DOHH2 (cell line): ENCODE data around the gene KCNMA1.

Experiments used
- H3F3A ChIP-seq: fragments of 200-600 bp; sonication (generic), shearing (Covaris generic); 2 replicates; pipeline ENCODE4 v1.6.0; 2016; ENCODE audit warnings: antibody characterized with exemption, mild to moderate bottlenecking; ENCODE audit not compliant: control insufficient read depth, insufficient read depth
- H3K27ac ChIP-seq: fragments of 200-600 bp; sonication (generic); 2 replicates; pipeline ENCODE4 v1.5.1; 2014; ENCODE audit warnings: low read depth, mild to moderate bottlenecking, low read length, moderate library complexity
- H3K27me3 ChIP-seq: fragments of 200-600 bp; sonication (generic); 2 replicates; pipeline ENCODE4 v1.6.1; 2014; ENCODE audit warnings: mild to moderate bottlenecking, low read length, mixed read lengths; ENCODE audit not compliant: control insufficient read depth
- H3K36me3 ChIP-seq: fragments of 200-600 bp; sonication (generic); 2 replicates; pipeline ENCODE4 v1.6.1; 2014; ENCODE audit warnings: mild to moderate bottlenecking, low read length, moderate library complexity, mixed read lengths; ENCODE audit not compliant: control insufficient read depth
- H3K4me1 ChIP-seq: fragments of 200-600 bp; sonication (generic); 2 replicates; pipeline ENCODE4 v1.6.1; 2014; ENCODE audit warnings: mild to moderate bottlenecking, low read length, mixed read lengths; ENCODE audit not compliant: control insufficient read depth
- H3K4me2 ChIP-seq: fragments of 200-600 bp; sonication (generic); 2 replicates; pipeline ENCODE4 v1.6.0; 2014; ENCODE audit warnings: mild to moderate bottlenecking, low read length, moderate library complexity
- H3K4me3 ChIP-seq: fragments of 200-600 bp; sonication (generic); 2 replicates; pipeline ENCODE4 v1.5.1; 2014; ENCODE audit warnings: mild to moderate bottlenecking, low read length, mixed read lengths
- H3K79me2 ChIP-seq: fragments of 200-600 bp; sonication (generic); 2 replicates; pipeline ENCODE4 v1.6.1; 2014; ENCODE audit warnings: mild to moderate bottlenecking, low read length, mixed read lengths; ENCODE audit not compliant: control insufficient read depth
- H3K9me2 ChIP-seq: fragments of 200-600 bp; sonication (generic); replicated peaks from 2 replicates; pipeline ENCODE4 v1.6.1; 2014; ENCODE audit warnings: mild to moderate bottlenecking, low read length, mixed read lengths; ENCODE audit not compliant: control insufficient read depth
- H3K9me3 ChIP-seq: fragments of 200-600 bp; sonication (generic); 2 replicates; pipeline ENCODE4 v1.6.1; 2014; ENCODE audit warnings: antibody characterized with exemption, low read length, mixed read lengths; ENCODE audit not compliant: control insufficient read depth, insufficient read depth
- H4K20me1 ChIP-seq: fragments of 200-600 bp; sonication (generic); 2 replicates; pipeline ENCODE4 v1.6.0; 2014; ENCODE audit warnings: low read depth, mild to moderate bottlenecking, antibody characterized with exemption, low read length, moderate library complexity; ENCODE audit not compliant: control insufficient read depth, insufficient read depth
- EZH2phosphoT487 ChIP-seq: fragments of 200-600 bp; sonication (generic); IDR thresholded peaks from 2 replicates; pipeline ENCODE4 v1.6.1; 2017; ENCODE audit warnings: borderline replicate concordance, mild to moderate bottlenecking, antibody characterized with exemption, low read length, moderate library complexity, mixed read lengths
- TF ChIP-seq, protein P1 (sequence below): fragments of 200-600 bp; sonication (generic); IDR thresholded peaks from one replicate; pipeline ENCODE4 v1.5.1; 2014; ENCODE audit warnings: antibody characterized with exemption, mild to moderate bottlenecking, low read depth, low read length; ENCODE audit not compliant: poor library complexity, severe bottlenecking

The KCNMA1 gene

DNA sequence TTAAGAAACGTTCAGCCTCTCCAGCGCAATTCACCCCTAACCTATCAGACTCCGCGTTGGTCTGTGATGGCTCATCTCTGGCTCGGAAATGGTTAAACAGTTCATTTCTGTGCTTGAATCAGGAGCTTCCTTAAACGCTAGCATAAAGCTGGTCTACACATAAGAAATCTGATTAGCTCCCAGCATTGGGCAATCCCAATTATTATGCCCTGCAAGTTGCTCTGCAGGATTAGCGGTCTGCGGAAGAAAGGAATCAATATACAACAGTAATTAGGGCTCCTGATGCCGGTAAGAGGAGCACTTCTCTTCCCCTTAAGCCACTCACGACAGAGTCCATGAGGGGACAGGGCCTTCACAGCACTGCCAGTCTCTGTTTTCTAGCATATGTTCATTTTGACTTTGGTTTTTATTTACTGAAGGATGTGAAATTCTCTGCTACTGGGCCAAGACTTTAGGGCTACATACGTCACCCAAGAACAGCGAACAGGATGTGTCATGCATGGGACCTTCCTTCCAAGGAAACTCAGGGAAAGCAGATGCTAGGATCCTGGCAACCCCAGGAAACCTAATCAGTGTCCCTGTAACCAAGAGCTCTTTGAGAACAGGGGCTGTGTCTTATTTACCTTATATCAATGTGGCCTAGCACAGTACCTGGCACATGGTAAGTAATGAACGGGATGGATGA, 324.4 kb downstream of the KCNMA1 start:
- no peaks in the 10 kb centered on the region for H3F3A ChIP-seq
- H3K27me3 ChIP-seq = no peaks in the 10 kb centered on the region
- H3K9me2 ChIP-seq = no peaks in the 10 kb centered on the region
- H3K79me2 ChIP-seq = no peaks in the 10 kb centered on the region
- no peak overlapping the region for H3K4me2 ChIP-seq
- H4K20me1 ChIP-seq = no peaks in the 10 kb centered on the region
- no peak overlapping the region for H3K27ac ChIP-seq
- H3K9me3 ChIP-seq = no peaks in the 10 kb centered on the region
- no peaks in the 10 kb centered on the region for H3K4me1 ChIP-seq
- no peak overlapping the region for H3K4me3 ChIP-seq
- TF ChIP-seq EZH2phosphoT487 = no peak
- TF ChIP-seq, protein P1, sequence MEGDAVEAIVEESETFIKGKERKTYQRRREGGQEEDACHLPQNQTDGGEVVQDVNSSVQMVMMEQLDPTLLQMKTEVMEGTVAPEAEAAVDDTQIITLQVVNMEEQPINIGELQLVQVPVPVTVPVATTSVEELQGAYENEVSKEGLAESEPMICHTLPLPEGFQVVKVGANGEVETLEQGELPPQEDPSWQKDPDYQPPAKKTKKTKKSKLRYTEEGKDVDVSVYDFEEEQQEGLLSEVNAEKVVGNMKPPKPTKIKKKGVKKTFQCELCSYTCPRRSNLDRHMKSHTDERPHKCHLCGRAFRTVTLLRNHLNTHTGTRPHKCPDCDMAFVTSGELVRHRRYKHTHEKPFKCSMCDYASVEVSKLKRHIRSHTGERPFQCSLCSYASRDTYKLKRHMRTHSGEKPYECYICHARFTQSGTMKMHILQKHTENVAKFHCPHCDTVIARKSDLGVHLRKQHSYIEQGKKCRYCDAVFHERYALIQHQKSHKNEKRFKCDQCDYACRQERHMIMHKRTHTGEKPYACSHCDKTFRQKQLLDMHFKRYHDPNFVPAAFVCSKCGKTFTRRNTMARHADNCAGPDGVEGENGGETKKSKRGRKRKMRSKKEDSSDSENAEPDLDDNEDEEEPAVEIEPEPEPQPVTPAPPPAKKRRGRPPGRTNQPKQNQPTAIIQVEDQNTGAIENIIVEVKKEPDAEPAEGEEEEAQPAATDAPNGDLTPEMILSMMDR = no peak
- no peaks in the 10 kb centered on the region for H3K36me3 ChIP-seq

DNA sequence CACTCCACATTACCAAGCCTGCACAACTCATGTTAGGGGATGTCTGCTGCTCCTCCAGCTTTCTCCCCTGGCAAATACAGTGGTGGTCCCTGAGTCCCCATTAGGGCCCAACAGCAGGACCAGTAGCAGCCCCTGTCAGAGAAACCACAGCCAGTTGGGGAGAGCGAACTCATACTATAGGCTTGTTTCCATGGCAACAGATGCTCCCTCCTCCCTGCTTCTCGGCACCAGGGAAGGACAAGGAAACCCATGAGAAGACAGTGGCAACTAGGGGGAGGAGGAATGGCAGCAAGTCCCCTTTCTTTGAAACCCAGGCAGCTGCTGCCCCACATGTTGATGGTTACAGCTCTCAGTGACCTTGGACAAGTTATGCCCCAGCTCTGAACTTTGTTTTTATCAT, 326.4 kb downstream of the KCNMA1 start:
- H3K4me2 ChIP-seq = no peak overlapping the region
- TF ChIP-seq EZH2phosphoT487 = no peak
- no peaks in the 10 kb centered on the region for H3K27me3 ChIP-seq
- H3K27ac ChIP-seq = no peak overlapping the region
- H3K4me3 ChIP-seq = no peak overlapping the region
- no peaks in the 10 kb centered on the region for H3K4me1 ChIP-seq
- no peaks in the 10 kb centered on the region for H3K79me2 ChIP-seq
- H3K36me3 ChIP-seq = no peaks in the 10 kb centered on the region
- H3K9me3 ChIP-seq = no peaks in the 10 kb centered on the region
- no peaks in the 10 kb centered on the region for H3F3A ChIP-seq
- H4K20me1 ChIP-seq = no peaks in the 10 kb centered on the region
- H3K9me2 ChIP-seq = no peaks in the 10 kb centered on the region

DNA sequence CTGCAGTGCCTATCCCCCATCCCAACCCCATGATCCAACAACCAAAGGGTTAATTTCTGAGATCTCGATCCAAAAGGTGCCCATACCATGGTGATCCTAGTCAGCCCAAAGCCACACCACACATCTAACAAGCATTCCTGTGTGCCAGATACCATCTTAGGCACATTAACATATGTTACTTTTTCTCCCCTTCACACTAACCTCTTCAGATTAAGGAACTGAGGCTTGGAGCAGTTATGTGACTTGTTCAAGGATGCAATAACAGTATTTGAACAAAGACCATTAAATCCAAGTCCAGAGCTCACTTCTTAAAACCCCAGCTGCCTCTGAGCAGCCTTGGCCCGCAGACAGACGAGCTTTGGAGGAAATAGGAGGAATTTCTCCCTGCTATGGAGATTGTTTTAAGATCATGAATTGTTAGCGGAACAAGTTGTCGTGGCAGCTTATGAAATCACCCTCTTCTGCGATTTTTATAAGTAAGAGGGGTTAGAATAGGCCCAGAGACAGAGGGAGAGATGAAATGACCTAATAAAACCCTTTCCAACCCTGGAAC, 327.2 kb downstream of the KCNMA1 start:
- H3K4me3 ChIP-seq = no peak overlapping the region
- no peaks in the 10 kb centered on the region for H3K9me3 ChIP-seq
- H3K27ac ChIP-seq = no peak overlapping the region
- H3K4me2 ChIP-seq = no peak overlapping the region
- no peaks in the 10 kb centered on the region for H3K4me1 ChIP-seq
- no peaks in the 10 kb centered on the region for H3K9me2 ChIP-seq
- H3K79me2 ChIP-seq = no peaks in the 10 kb centered on the region
- no peaks in the 10 kb centered on the region for H3K36me3 ChIP-seq
- no peaks in the 10 kb centered on the region for H3K27me3 ChIP-seq
- no peaks in the 10 kb centered on the region for H3F3A ChIP-seq
- TF ChIP-seq, protein P1 = no peak
- no peak for TF ChIP-seq EZH2phosphoT487
- H4K20me1 ChIP-seq = no peaks in the 10 kb centered on the region

DNA sequence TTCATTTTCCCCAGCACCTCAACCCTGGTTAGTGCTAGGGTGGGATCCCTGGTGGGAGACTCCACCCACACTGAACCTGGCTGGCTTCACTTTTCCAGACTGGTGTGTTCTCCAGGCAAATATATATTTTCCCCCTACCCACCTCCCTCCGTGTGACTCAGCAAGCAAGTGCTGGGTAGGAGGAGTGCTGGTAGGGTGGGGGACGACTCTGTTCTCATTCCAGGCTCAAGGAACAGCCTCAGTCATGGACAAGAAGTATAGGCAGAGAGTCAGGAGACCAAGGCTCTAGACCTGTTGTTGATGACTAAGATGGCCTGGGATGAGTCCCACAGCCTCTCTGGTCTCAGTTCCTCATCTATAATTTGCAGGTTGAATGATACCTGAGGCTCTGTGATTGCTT, 328.1 kb downstream of the KCNMA1 start:
- H3K27ac ChIP-seq = no peak overlapping the region
- H3K9me2 ChIP-seq = no peaks in the 10 kb centered on the region
- no peaks in the 10 kb centered on the region for H3K4me1 ChIP-seq
- no peaks in the 10 kb centered on the region for H3K27me3 ChIP-seq
- H3K36me3 ChIP-seq = no peaks in the 10 kb centered on the region
- no peak overlapping the region for H3K4me2 ChIP-seq
- TF ChIP-seq, protein P1 = no peak
- no peak for TF ChIP-seq EZH2phosphoT487
- H3K4me3 ChIP-seq = no peak overlapping the region
- no peaks in the 10 kb centered on the region for H3F3A ChIP-seq
- no peaks in the 10 kb centered on the region for H3K79me2 ChIP-seq
- H3K9me3 ChIP-seq = no peaks in the 10 kb centered on the region
- no peaks in the 10 kb centered on the region for H4K20me1 ChIP-seq
